GM12864 (cell line): ENCODE data around the gene PLA2G6.

Experiments used
- DNase-seq: peaks from one replicate; pipeline ENCODE4 v3.0.0-alpha.2; 2011; ENCODE audit warnings: low read depth
- H3K4me3 ChIP-seq: 2 replicates; pipeline ENCODE4 v1.5.1; 2011; ENCODE audit warnings: mild to moderate bottlenecking, low read depth, low read length, control low read depth
- CTCF ChIP-seq: IDR thresholded peaks from 2 replicates; pipeline ENCODE4 v1.5.1; 2011; ENCODE audit warnings: low read depth, mild to moderate bottlenecking, moderate library complexity, low read length, control low read depth, inconsistent platforms; ENCODE audit errors: missing control alignments

PLA2G6 gene

GRCh38 chr22:38112381-38112780, 69.2 kb downstream of the PLA2G6 start:
- no peak overlapping the region for H3K4me3 ChIP-seq
- TF ChIP-seq CTCF = no peak
- DNase-seq = no peak

GRCh38 chr22:38111925-38112355, 69.7 kb downstream of the PLA2G6 start:
- no peak overlapping the region for H3K4me3 ChIP-seq
- TF ChIP-seq CTCF = no peak
- DNase-seq = no peak

- TF ChIP-seq CTCF = no peak
- DNase-seq = no peak
- H3K4me3 ChIP-seq = no peak overlapping the region
Observed at GRCh38 chr22:38110863-38111852, 70.5 kb downstream of the PLA2G6 start.

GRCh38 chr22:38110008-38110862, 71.4 kb downstream of the PLA2G6 start, which contains the start of gene BAIAP2L2:
Gene BAIAP2L2, minus strand, starts transcription at chr22:38110684. Its CDS starts 159 bp downstream, at chr22:38110525.
- no peak within 1 kb of the TSS for H3K4me3 ChIP-seq
- no peak for DNase-seq
- no peak for TF ChIP-seq CTCF

- TF ChIP-seq CTCF = no peak
- no peak overlapping the region for H3K4me3 ChIP-seq
- no peak for DNase-seq
Observed at GRCh38 chr22:38109371-38110001, 72.1 kb downstream of the PLA2G6 start.

- TF ChIP-seq CTCF = no peak
- DNase-seq = no peak
- H3K4me3 ChIP-seq = no peak overlapping the region
Observed at GRCh38 chr22:38108561-38109319, 72.9 kb downstream of the PLA2G6 start.
